ENCODE results near the gene SLC19A1.

The SLC19A1 gene

GRCh38 chr21:45557616-45558043 is 15.4 kb upstream of the SLC19A1 start:
- Mint-ChIP-seq H3K27ac (no peak overlapping the region), H3K4me3 (no peak overlapping the region), H3K27me3 (peaks cover 18 to 28% of the 10 kb centered on the region in 2 donors), H3K9me3 (no peaks in the 10 kb centered on the region), H3K4me1 (peaks cover 13 to 27% of the 10 kb centered on the region in 2 donors), H3K36me3 (no peaks in the 10 kb centered on the region)
- ATAC-seq (replicated peaks), result no peak
- no peak for DNase-seq

DNA sequence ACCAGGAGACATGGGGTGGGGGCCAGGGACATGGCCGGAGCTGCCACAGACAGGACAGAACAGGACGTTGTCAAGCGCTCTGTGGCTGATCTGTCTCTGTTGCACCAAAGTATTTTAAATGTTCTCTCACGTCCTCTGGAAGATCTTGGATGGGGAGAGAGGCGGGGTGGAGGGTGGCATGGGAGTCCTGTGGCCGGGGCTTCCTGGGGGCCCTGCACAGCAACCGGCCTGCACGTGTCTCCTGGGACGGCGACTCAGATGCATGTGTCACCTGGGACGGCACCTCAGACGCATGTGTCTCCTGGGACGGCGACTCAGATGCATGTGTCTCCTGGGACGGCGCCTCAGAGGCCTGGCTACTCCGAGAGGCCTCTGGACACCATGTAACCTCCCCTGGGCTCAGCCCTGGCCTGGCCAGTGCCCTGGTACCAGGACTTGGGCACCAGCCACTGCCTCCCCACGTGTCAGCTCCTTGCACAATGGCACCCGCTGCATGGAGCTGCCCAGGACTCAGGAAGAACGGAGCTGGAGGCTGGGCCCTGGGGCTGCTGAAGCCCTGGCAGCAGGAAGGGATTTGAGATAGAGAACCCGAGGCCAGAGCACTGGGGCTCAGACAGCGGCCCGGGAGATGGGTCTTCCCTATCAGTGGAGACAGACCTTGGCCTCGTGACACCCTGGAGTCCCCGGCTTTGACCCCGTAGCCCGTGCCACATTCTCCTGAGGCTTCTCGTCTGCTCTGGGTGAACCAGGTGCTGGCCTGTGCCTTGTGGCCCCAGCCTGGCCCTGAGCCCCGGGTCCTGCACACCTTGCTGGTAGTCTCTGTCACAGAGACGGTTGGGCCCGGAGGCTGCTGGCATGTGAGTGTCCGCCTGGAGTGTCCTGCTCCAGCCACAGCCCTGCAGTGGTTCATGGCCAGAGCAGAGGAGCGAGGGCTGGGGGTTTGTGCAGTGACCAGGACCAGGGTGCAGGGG is 14.7 kb upstream of the SLC19A1 start:
- Mint-ChIP-seq H3K27me3 (peaks cover 11 to 22% of the 10 kb centered on the region in 2 donors), H3K27ac (peak overlapping the region; percentile 67), H3K4me1 (peaks cover 16 to 32% of the 10 kb centered on the region in 2 donors), H3K36me3 (no peaks in the 10 kb centered on the region), H3K9me3 (no peaks in the 10 kb centered on the region), H3K4me3 (peak overlapping the region in 1 of 2 donors; percentile 57)
- ATAC-seq (replicated peaks), result peak; percentile 21 to 49
- peak; percentile 54 for DNase-seq

DNA sequence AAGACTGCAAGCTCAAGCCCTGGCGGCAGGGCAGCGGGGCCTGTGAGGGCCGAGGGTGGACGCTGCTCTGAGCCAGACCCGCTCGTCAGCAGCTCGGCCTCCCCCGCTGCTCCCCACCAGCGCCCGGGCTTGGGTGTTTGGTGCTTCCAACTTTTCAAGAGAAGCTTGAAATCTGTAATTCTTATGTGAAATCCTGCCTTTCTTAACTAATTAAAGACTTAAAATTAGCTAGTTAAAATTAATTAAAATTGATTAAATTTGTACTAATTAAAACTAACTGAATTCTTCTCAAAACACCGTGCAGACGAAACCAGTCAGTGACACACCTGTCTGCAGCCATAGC is 14.0 kb upstream of the SLC19A1 start:
- ATAC-seq (replicated peaks) (no peak), DNase-seq (no peak)
- Mint-ChIP-seq H3K36me3 (no peaks in the 10 kb centered on the region), H3K9me3 (no peaks in the 10 kb centered on the region), H3K4me1 (peaks cover 22 to 38% of the 10 kb centered on the region in 2 donors), H3K27me3 (peaks cover 9 to 22% of the 10 kb centered on the region in 2 donors), H3K4me3 (peak overlapping the region in 1 of 2 donors; percentile 80), H3K27ac (no peak overlapping the region)

GRCh38 chr21:45555557-45556301 is 13.5 kb upstream of the SLC19A1 start:
- ATAC-seq (replicated peaks), result peak; percentile 62 to 79

GRCh38 chr21:45555251-45555556 is 13.0 kb upstream of the SLC19A1 start:
- peaks cover 4 to 13% of the 10 kb centered on the region in 2 donors for H3K27me3 Mint-ChIP-seq
- H3K9me3 Mint-ChIP-seq, result no peaks in the 10 kb centered on the region
- H3K36me3 Mint-ChIP-seq, result no peaks in the 10 kb centered on the region
- H3K4me1 Mint-ChIP-seq, result peaks cover 31 to 49% of the 10 kb centered on the region in 2 donors
- ATAC-seq (replicated peaks) (no peak), DNase-seq (no peak)
- H3K27ac Mint-ChIP-seq, result no peak overlapping the region
- peak overlapping the region; percentile 32 to 80 for H3K4me3 Mint-ChIP-seq

More at GRCh38 chr21:45555557-45556301, 13.5 kb upstream of the SLC19A1 start:
- H3K36me3 Mint-ChIP-seq, result no peaks in the 10 kb centered on the region
- DNase-seq, result peak; percentile 41
- peaks cover 9 to 18% of the 10 kb centered on the region in 2 donors for H3K27me3 Mint-ChIP-seq
- H3K27ac Mint-ChIP-seq, result peak overlapping the region; percentile 65
- H3K4me3 Mint-ChIP-seq, result peak overlapping the region; percentile 56 to 80
- H3K4me1 Mint-ChIP-seq, result peaks cover 26 to 44% of the 10 kb centered on the region in 2 donors
- H3K9me3 Mint-ChIP-seq, result no peaks in the 10 kb centered on the region

DNA sequence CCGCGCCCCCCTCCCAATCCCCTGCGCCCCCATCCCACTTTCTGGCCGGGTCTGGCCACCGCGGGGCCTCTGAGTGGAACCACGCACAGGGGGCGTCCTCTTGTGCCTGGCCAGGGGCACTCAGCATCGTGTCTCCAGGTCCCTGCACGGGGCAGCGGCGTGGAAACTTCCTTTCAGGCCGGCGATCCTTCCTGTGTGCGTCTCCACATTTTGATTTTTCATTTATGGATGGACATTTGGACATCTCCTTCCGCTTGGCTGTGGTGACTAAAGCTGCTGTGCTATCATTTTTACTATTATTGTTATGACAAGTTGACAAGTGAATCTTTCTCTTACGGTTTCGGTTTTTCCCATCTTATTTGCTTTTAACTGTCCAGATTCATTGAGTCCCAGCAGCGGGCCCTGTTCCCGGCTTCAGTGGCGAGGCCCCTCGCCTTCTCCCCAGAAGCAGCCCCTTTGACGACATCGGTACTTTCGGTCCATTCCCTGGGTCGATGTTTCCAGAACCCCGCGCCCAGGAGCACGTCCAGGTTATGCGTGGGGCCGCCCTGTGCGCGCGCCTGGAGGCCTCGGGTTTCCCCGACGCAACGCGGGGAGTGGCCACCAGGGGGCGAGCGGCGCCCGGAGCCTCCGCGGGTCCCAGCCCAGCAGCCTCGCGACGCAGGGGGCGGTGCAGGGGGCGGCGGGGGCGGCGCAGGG is 12.4 kb upstream of the SLC19A1 start:
- no peaks in the 10 kb centered on the region for H3K36me3 Mint-ChIP-seq
- H3K27me3 Mint-ChIP-seq, result peaks cover 0 to 7% of the 10 kb centered on the region in 2 donors
- H3K27ac Mint-ChIP-seq, result peak overlapping the region; percentile 94
- no peaks in the 10 kb centered on the region for H3K9me3 Mint-ChIP-seq
- ATAC-seq (replicated peaks), result peak; percentile 44 to 65
- DNase-seq, result peak; percentile 75
- H3K4me3 Mint-ChIP-seq, result peak overlapping the region; percentile 90 to 96
- H3K4me1 Mint-ChIP-seq, result peaks cover 33 to 55% of the 10 kb centered on the region in 2 donors

- Mint-ChIP-seq H3K4me1 (peaks cover 39 to 64% of the 10 kb centered on the region in 2 donors), H3K27ac (no peak overlapping the region), H3K27me3 (no peaks in the 10 kb centered on the region), H3K4me3 (peak overlapping the region in 1 of 2 donors; percentile 32), H3K36me3 (no peaks in the 10 kb centered on the region), H3K9me3 (no peaks in the 10 kb centered on the region)
- ATAC-seq (replicated peaks) (no peak), DNase-seq (no peak)
Observed at GRCh38 chr21:45552696-45553391, 10.6 kb upstream of the SLC19A1 start.

DNA sequence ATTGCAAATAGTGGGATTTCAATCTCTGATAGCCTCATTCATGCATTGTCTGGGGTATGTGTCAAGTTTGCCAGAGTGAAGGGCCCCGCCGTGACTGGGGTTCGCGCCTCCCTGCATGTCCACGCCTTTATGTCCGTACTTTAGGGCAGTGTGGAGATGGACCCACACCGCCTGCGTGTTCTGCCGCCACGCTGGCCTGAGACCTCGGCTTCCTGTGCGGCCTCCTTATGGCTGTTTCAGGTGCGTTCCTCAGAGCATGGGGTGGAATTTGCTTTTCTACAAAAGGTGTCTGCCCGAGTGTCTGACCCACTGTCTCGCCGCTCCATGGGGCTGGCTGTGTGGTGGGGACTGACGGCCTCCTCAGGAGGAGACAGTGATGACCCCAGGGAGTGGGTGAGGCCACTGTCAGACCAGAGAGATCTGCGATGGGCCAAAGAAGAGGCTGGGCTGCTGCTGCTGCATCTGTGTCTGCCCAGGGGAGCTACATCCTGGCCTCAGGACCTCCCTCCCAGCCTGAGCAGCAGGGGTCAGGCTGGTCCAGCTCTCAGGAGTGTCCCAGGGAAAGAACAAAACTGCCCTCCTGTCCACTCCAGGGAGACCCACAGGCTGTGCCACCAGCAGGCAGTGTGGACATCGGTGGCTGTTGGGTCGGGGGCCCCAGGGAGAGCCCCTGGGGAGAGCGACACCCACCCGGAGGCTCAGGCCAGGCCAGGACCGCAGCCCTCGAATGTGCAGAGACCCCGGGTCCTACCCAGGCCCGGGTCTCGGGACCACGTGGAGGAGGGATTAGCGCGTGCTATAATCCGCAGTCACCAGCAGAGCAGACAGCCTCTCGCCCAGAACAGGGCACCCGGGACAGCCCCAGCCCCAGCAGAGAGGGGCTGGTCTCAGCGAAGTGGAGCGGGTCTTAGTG is 9.8 kb upstream of the SLC19A1 start:
- peaks cover 39 to 62% of the 10 kb centered on the region in 2 donors for H3K4me1 Mint-ChIP-seq
- ATAC-seq (replicated peaks), result no peak
- no peaks in the 10 kb centered on the region for H3K36me3 Mint-ChIP-seq
- DNase-seq, result no peak
- no peak overlapping the region for H3K4me3 Mint-ChIP-seq
- H3K27me3 Mint-ChIP-seq, result no peaks in the 10 kb centered on the region
- H3K9me3 Mint-ChIP-seq, result no peaks in the 10 kb centered on the region
- H3K27ac Mint-ChIP-seq, result peak overlapping the region; percentile 20

GRCh38 chr21:45551316-45551715 is 9.1 kb upstream of the SLC19A1 start:
- DNase-seq, result no peak
- ATAC-seq (replicated peaks), result peak; percentile 41 to 62
- Mint-ChIP-seq H3K9me3 (no peaks in the 10 kb centered on the region), H3K4me3 (peak overlapping the region; percentile 80 to 84), H3K36me3 (no peaks in the 10 kb centered on the region), H3K27ac (peak overlapping the region; percentile 95), H3K4me1 (peaks cover 33 to 56% of the 10 kb centered on the region in 2 donors), H3K27me3 (no peaks in the 10 kb centered on the region)

DNA sequence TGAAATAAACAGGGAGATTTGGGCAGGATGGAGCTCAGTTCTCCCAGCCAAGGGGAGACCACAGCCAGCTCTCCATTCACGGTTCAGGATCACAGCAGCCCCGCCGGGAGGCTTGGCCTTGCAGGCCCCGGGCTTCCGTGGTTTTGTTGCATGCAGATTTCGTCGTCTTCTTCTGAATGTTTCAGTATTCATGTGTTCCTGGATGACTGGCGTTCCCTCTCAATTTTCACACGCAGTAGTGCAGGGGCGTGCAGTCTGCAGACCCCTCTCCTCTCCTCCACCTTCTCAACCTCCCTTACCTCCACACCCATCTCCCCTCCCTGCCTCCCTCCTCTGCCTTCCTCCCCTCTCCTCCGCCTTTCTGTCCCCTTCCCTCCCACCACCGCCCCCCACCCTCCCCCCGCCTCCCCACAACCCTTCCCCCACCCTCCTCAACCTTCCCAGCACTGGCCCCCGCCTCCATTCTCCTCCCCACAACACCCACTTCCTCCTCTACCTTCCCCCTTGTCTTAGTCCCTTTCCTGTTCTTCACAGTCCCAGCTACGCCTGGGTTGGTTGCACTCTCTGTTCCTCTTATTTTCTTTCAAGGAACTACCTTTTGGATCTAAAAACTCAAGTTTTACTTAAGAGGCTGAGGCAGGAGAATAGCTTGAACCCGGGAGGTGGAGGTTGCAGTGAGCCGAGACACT is 8.4 kb upstream of the SLC19A1 start:
- DNase-seq, result peak; percentile 63
- Mint-ChIP-seq H3K4me3 (peak overlapping the region; percentile 80 to 84), H3K36me3 (no peaks in the 10 kb centered on the region), H3K27me3 (no peaks in the 10 kb centered on the region), H3K4me1 (peaks cover 33 to 51% of the 10 kb centered on the region in 2 donors), H3K27ac (peak overlapping the region; percentile 95), H3K9me3 (no peaks in the 10 kb centered on the region)
- peak; percentile 71 to 78 for ATAC-seq (replicated peaks)

GRCh38 chr21:45549626-45550463 is 7.6 kb upstream of the SLC19A1 start:
- ATAC-seq (replicated peaks) (peak; percentile 19 to 26), DNase-seq (no peak)
- Mint-ChIP-seq H3K4me3 (peak overlapping the region; percentile 80 to 84), H3K27ac (peak overlapping the region; percentile 95), H3K4me1 (peaks cover 35 to 50% of the 10 kb centered on the region in 2 donors), H3K27me3 (no peaks in the 10 kb centered on the region), H3K9me3 (no peaks in the 10 kb centered on the region), H3K36me3 (no peaks in the 10 kb centered on the region)
